Activated CD8-positive, alpha-beta T cell treated with anti-CD3 and anti-CD28 coated beads for 36 hours (primary cell): ENCODE results near the gene ZSCAN20. TPM values are rescaled to one million over a fixed set of nuclear protein-coding genes. Genes with fewer than 3 reads are reported as not detected.

ENCODE experiments used
- ATAC-seq: fragments of 200-7000 bp; cut with Tn5 transposase; one replicate; pipeline ENCODE4 v1.10.0; 2021; ENCODE audit warnings: mild to moderate bottlenecking, moderate library complexity
- CTCF ChIA-PET: fragments of 350-600 bp; sonication (Branson Sonifier 250); formaldehyde crosslinking; loops from one replicate; lab custom pipeline; 2021; ENCODE audit warnings: antibody characterized with exemption; lab: Charles Lee
- POLR2A ChIA-PET: fragments of 350-600 bp; sonication (Branson Sonifier 250); formaldehyde crosslinking; loops from one replicate; lab custom pipeline; 2021; ENCODE audit warnings: antibody characterized with exemption; lab: Charles Lee
- DNase-seq: peaks from one replicate; pipeline ENCODE4 v3.0.0-alpha.2; 2020
- H3K27ac Mint-ChIP-seq: one replicate; pipeline ENCODE4 v1.8.0; 2021; ENCODE audit warnings: mild to moderate bottlenecking, mixed read lengths
- H3K27me3 Mint-ChIP-seq: one replicate; pipeline ENCODE4 v1.8.0; 2021; ENCODE audit warnings: mixed read lengths
- H3K36me3 Mint-ChIP-seq: one replicate; pipeline ENCODE4 v1.8.0; 2021; ENCODE audit warnings: low read depth, mixed read lengths
- H3K4me1 Mint-ChIP-seq: one replicate; pipeline ENCODE4 v1.8.0; 2021; ENCODE audit warnings: low read depth, mixed read lengths
- H3K4me3 Mint-ChIP-seq: one replicate; pipeline ENCODE4 v1.8.0; 2021; ENCODE audit warnings: mild to moderate bottlenecking, moderate library complexity, mixed read lengths
- H3K9me3 Mint-ChIP-seq: one replicate; pipeline ENCODE4 v1.8.0; 2021; ENCODE audit warnings: mixed read lengths
- intact Hi-C: fragments of 100-400 bp; cut with micrococcal nuclease; formaldehyde crosslinking; loops from one replicate; pipeline ENCODE4 v1.10.0; 2022
- total RNA-seq, 2 experiments: library from RNA; stranded (reverse); gene quantifications; one replicate each; pipeline ENCODE4 v1.2.3, GENCODE V29; 2021
- TF ChIP-seq, protein P1 (sequence below): fragments of 200-600 bp; IDR thresholded peaks from one replicate; pipeline ENCODE4 v1.8.0; 2022; ENCODE audit warnings: antibody characterized with exemption, mild to moderate bottlenecking

The ZSCAN20 gene
- total RNA-seq, 2 experiments from 2014 or later, result 2.6 to 3.2 TPM

DNA sequence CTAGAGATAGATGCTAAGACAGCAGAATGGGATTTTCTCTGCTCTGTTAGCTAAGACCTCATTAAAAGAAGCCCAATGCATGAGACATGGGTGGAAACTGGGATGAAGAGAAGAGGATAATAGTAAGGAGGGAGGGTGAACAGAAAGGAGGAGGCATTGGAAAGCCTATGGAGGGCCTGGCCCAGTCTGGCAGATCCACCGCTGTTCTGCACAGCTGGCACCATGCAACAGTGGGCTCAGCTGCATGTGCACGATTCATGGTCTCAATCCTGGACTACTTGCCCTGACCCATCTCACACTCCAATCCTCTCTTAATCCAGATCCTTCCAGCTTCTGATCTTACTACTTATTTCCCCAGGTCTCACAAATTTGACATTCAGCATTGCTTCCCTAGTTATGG lies 43.8 kb upstream of the ZSCAN20 start:
- ChIA-PET POLR2A (no interaction called here), CTCF (no interaction called here)
- intact Hi-C loops, result no loop called here
- Mint-ChIP-seq H3K9me3 (no peaks in the 10 kb centered on the region), H3K27ac (no peak overlapping the region), H3K4me3 (no peak overlapping the region), H3K36me3 (no peaks in the 10 kb centered on the region), H3K4me1 (peaks cover 10% of the 10 kb centered on the region), H3K27me3 (peaks cover 4% of the 10 kb centered on the region)
- ATAC-seq, result no peak
- TF ChIP-seq, protein P1, sequence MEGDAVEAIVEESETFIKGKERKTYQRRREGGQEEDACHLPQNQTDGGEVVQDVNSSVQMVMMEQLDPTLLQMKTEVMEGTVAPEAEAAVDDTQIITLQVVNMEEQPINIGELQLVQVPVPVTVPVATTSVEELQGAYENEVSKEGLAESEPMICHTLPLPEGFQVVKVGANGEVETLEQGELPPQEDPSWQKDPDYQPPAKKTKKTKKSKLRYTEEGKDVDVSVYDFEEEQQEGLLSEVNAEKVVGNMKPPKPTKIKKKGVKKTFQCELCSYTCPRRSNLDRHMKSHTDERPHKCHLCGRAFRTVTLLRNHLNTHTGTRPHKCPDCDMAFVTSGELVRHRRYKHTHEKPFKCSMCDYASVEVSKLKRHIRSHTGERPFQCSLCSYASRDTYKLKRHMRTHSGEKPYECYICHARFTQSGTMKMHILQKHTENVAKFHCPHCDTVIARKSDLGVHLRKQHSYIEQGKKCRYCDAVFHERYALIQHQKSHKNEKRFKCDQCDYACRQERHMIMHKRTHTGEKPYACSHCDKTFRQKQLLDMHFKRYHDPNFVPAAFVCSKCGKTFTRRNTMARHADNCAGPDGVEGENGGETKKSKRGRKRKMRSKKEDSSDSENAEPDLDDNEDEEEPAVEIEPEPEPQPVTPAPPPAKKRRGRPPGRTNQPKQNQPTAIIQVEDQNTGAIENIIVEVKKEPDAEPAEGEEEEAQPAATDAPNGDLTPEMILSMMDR, result no peak
- no peak for DNase-seq

DNA sequence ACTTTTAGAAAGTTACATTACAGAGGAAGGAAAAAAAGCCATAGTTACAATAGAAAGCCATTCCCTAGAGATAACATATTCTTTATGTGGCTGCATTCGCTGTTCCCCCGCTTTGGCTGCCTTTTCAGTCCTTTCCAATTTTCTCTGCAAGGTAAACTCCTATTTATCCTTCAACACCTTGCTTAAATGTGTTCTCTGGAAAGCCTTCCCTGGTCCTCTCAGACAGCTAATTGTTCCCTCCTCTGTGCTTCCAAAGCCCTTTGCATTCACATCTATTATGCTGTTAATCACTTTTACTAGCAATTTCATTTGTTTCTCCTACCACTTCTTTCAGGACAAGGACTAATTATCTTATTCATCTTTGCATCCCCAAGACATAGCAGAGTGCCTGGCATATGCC lies 43.1 kb upstream of the ZSCAN20 start:
- H3K9me3 Mint-ChIP-seq, result no peaks in the 10 kb centered on the region
- H3K27ac Mint-ChIP-seq, result no peak overlapping the region
- no peak overlapping the region for H3K4me3 Mint-ChIP-seq
- peaks cover 4% of the 10 kb centered on the region for H3K27me3 Mint-ChIP-seq
- CTCF ChIA-PET, result no interaction called here
- intact Hi-C loops, result no loop called here
- TF ChIP-seq, protein P1, result no peak
- POLR2A ChIA-PET, result no interaction called here
- ATAC-seq (no peak), DNase-seq (no peak)
- no peaks in the 10 kb centered on the region for H3K36me3 Mint-ChIP-seq
- peaks cover 10% of the 10 kb centered on the region for H3K4me1 Mint-ChIP-seq

DNA sequence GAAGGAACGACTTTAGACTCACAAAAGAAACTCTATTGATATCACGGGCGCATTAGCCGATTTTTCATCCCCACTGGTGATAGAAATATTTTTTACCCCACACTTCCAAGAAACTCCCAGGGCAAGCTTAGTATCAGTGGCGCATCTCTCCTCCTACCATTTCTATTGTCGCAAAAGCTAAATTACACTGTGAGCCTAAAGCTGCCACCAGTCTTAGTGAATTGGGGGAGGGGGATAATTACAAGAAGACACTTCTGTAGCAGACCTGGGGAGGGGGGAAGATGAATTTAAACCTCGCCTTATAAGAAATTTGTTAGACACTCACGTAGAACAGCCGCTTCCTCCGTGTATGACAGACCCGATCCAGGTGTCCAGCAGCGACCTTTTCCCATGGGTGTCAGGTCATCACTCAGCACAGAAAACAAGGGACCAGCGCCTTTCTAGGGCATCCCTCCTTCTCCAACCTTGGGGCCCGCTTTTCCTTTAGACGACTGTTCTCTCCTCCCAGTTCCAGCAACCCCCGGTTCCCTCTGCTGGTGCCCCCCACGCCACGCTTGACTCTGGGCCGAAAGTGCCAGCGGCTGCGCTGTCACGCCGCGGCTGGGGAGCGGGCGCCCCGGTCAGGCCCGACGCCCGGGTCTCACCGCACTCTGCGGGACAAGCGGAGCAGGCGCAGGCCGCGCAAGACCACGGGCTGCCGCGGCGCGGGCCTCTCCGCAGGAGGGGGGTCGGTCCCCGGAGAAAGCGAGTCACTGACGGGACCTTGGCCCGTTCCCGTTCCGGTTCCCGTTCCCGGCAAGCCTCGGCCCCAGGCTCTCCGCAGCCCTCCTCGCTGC lies 42.4 kb upstream of the ZSCAN20 start:
- CTCF ChIA-PET, result no interaction called here
- no peaks in the 10 kb centered on the region for H3K9me3 Mint-ChIP-seq
- H3K27me3 Mint-ChIP-seq, result peaks cover 4% of the 10 kb centered on the region
- no peak overlapping the region for H3K4me3 Mint-ChIP-seq
- ATAC-seq (peak; percentile 17), DNase-seq (peak; percentile 37)
- TF ChIP-seq, protein P1, result no peak
- intact Hi-C loops, result no loop called here
- POLR2A ChIA-PET, result no interaction called here
- H3K4me1 Mint-ChIP-seq, result peaks cover 10% of the 10 kb centered on the region
- H3K27ac Mint-ChIP-seq, result no peak overlapping the region
- H3K36me3 Mint-ChIP-seq, result no peaks in the 10 kb centered on the region

DNA sequence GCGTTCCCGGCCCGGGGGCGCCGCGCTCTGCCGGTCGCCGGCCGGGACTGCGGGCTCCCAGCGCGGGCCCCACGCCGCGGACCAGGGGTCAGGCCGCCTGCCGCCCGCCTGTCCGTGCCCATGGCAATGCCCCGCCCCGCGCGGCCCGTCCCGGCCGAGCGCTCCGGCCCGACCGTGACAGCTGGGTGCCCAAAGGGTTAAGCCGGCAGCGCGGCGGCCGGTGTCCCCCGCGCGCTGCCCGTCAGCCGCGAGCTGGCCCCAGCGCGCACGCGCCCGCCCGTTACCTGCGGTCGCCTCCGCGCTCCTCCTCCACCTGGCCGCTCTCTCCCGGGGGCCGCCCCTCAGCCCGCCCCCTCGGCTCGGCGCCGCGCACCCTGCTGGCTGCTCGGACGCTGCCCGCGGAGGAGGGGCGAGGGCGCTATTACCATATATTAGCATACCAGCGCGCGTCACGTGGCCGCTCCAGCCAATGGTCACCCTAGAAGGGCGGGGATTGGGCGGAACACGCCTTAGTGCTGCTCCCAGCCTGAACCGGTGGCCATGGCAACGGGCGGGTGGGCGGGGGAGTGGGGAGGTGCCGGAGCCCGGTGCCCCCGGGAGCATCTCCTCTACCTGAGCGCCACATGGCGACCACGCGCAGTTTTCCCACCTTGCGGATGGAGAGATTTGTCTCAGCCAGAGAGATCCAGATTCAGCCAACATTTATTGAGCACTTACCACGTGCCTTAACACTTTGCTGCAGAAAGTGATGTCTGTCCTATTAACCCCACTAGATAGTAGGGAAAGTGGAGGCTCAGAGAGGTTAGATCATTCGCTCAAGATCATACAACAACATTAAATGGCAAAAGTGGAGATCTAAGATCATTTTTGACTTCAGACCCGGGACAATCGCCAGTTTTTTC lies 41.5 kb upstream of the ZSCAN20 start, which contains the start of gene PHC2:
TSS of gene PHC2 (minus strand) at position 404 of the 902 bp plus-strand sequence. CDS start 55,556 bp downstream, outside the sequence.
- Mint-ChIP-seq H3K4me1 (peaks cover 7% of the 10 kb centered on the region), H3K27me3 (peaks cover 2% of the 10 kb centered on the region), H3K9me3 (no peaks in the 10 kb centered on the region), H3K36me3 (no peaks in the 10 kb centered on the region), H3K4me3 (peak within 1 kb of the TSS; percentile 51), H3K27ac (no peak within 1 kb of the TSS)
- TF ChIP-seq, protein P1, result peak; percentile 27
- ChIA-PET POLR2A (no interaction called here), CTCF (interaction anchor here (2.9 kb wide), 1 partner anchor 40 kb away, joined by 15 read pairs; the partner anchor contains the start of gene ZSCAN20)
- intact Hi-C loops, result loop anchor here (1.0 kb wide), 1 partner anchor 41 kb away; the partner anchor contains the start of gene ZSCAN20
- peak; percentile 99 for ATAC-seq
- peak; percentile 97 for DNase-seq
